ENCODE measurements around the gene CARD14.
"Not testable (repeated sequence)": the region's sequence is repeated elsewhere in the genome, so short reads cannot be mapped to it uniquely, and the experiment has no call there.

The CARD14 gene

GRCh38 chr17:80253631-80254395 lies 84.0 kb downstream of the CARD14 start:
- H3K36me3 ChIP-seq (ENCODE audit: insufficient read depth), result no peaks in the 10 kb centered on the region
- TF ChIP-seq CTCF (conservative IDR thresholded peaks at IDR 0.05; ENCODE audit: low read depth, low read length), result no peak
- H3K4me2 ChIP-seq, result peak overlapping the region; percentile 41; the same call in 1 of the 2 replicates
- peak overlapping the region; percentile 89; the same call in 1 of the 2 replicates for H2AFZ ChIP-seq (ENCODE audit: low read depth)
- H4K20me1 ChIP-seq (ENCODE audit: insufficient read depth), result no peaks in the 10 kb centered on the region
- H3K27ac ChIP-seq, result peak overlapping the region; percentile 94
- H3K4me3 ChIP-seq (IDR thresholded peaks at IDR 0.05; ENCODE audit: insufficient read depth, low read depth, low read length), result no peak overlapping the region
- peaks cover 38% of the 10 kb centered on the region for H3K4me1 ChIP-seq (ENCODE audit: low read depth, poor library complexity, severe bottlenecking)
- no peaks in the 10 kb centered on the region for H3K27me3 ChIP-seq (ENCODE audit: insufficient read depth, low read depth)
- H3K9ac ChIP-seq, result peak overlapping the region; percentile 77; the same call in 1 of the 2 replicates
- no peaks in the 10 kb centered on the region for H3K79me2 ChIP-seq (ENCODE audit: insufficient read depth, low read depth)

- no peak for TF ChIP-seq CTCF (conservative IDR thresholded peaks at IDR 0.05; ENCODE audit: low read depth, low read length)
- Histone ChIP-seq H3K4me1 (ENCODE audit: low read depth, poor library complexity, severe bottlenecking) (peaks cover 45% of the 10 kb centered on the region), H3K27me3 (ENCODE audit: insufficient read depth, low read depth) (no peaks in the 10 kb centered on the region), H3K79me2 (ENCODE audit: insufficient read depth, low read depth) (no peaks in the 10 kb centered on the region), H3K4me3 (IDR thresholded peaks at IDR 0.05; ENCODE audit: insufficient read depth, low read depth, low read length) (no peak overlapping the region), H3K9ac (peak overlapping the region; percentile 77), H2AFZ (ENCODE audit: low read depth) (peak overlapping the region; percentile 89), H3K4me2 (peak overlapping the region; percentile 41), H4K20me1 (ENCODE audit: insufficient read depth) (no peaks in the 10 kb centered on the region), H3K27ac (peak overlapping the region; percentile 94), H3K36me3 (ENCODE audit: insufficient read depth) (no peaks in the 10 kb centered on the region)
Measured at GRCh38 chr17:80254396-80255251, 84.8 kb downstream of the CARD14 start.

GRCh38 chr17:80256034-80256350 lies 86.2 kb downstream of the CARD14 start:
- Histone ChIP-seq H3K9ac (no peak overlapping the region), H4K20me1 (ENCODE audit: insufficient read depth) (no peaks in the 10 kb centered on the region), H3K27me3 (ENCODE audit: insufficient read depth, low read depth) (no peaks in the 10 kb centered on the region), H3K79me2 (ENCODE audit: insufficient read depth, low read depth) (no peaks in the 10 kb centered on the region), H3K36me3 (ENCODE audit: insufficient read depth) (no peaks in the 10 kb centered on the region), H3K4me1 (ENCODE audit: low read depth, poor library complexity, severe bottlenecking) (peaks cover 48% of the 10 kb centered on the region), H3K4me3 (IDR thresholded peaks at IDR 0.05; ENCODE audit: insufficient read depth, low read depth, low read length) (no peak overlapping the region), H3K27ac (peak overlapping the region; percentile 94), H2AFZ (ENCODE audit: low read depth) (no peak overlapping the region), H3K4me2 (peak overlapping the region; percentile 3; the same call in 1 of the 2 replicates)
- TF ChIP-seq CTCF (conservative IDR thresholded peaks at IDR 0.05; ENCODE audit: low read depth, low read length), result no peak

GRCh38 chr17:80257716-80258213 lies 87.9 kb downstream of the CARD14 start:
- no peaks in the 10 kb centered on the region for H3K27me3 ChIP-seq (ENCODE audit: insufficient read depth, low read depth)
- no peaks in the 10 kb centered on the region for H3K79me2 ChIP-seq (ENCODE audit: insufficient read depth, low read depth)
- H3K4me3 ChIP-seq (IDR thresholded peaks at IDR 0.05; ENCODE audit: insufficient read depth, low read depth, low read length), result no peak overlapping the region
- no peak overlapping the region for H3K9ac ChIP-seq
- no peak overlapping the region for H3K4me2 ChIP-seq
- no peaks in the 10 kb centered on the region for H4K20me1 ChIP-seq (ENCODE audit: insufficient read depth)
- H3K4me1 ChIP-seq (ENCODE audit: low read depth, poor library complexity, severe bottlenecking), result peaks cover 60% of the 10 kb centered on the region
- no peak overlapping the region; the same call in 1 of the 2 replicates for H3K27ac ChIP-seq
- no peak overlapping the region for H2AFZ ChIP-seq (ENCODE audit: low read depth)
- no peak for TF ChIP-seq CTCF (conservative IDR thresholded peaks at IDR 0.05; ENCODE audit: low read depth, low read length)
- no peaks in the 10 kb centered on the region for H3K36me3 ChIP-seq (ENCODE audit: insufficient read depth)

GRCh38 chr17:80258296-80258695 lies 88.5 kb downstream of the CARD14 start:
- not testable (repeated sequence) for H3K4me2 ChIP-seq; H4K20me1 ChIP-seq (ENCODE audit: insufficient read depth); H3K36me3 ChIP-seq (ENCODE audit: insufficient read depth); H3K79me2 ChIP-seq (ENCODE audit: insufficient read depth, low read depth); H2AFZ ChIP-seq (ENCODE audit: low read depth); H3K27me3 ChIP-seq (ENCODE audit: insufficient read depth, low read depth); H3K9ac ChIP-seq; H3K4me3 ChIP-seq (IDR thresholded peaks at IDR 0.05; ENCODE audit: insufficient read depth, low read depth, low read length)
- peak overlapping the region; percentile 18; the same call in 1 of the 2 replicates for H3K27ac ChIP-seq
- peaks cover 66% of the 10 kb centered on the region for H3K4me1 ChIP-seq (ENCODE audit: low read depth, poor library complexity, severe bottlenecking)
